GM12878 (cell line): Measurements from ENCODE around the gene TUT4. TPM values are rescaled to one million over a fixed set of nuclear protein-coding genes. Genes with fewer than 3 reads are reported as not detected.

Source experiments
- ATAC-seq: fragments of 200-7000 bp; cut with Tn5 transposase; 3 replicates; pipeline ENCODE4 v1.9.1; 2020; ENCODE audit warnings: mild to moderate bottlenecking, moderate library complexity
- BruUV-seq: library from RNA; stranded (reverse); fragments of 400-500 nt; replicated peaks from 2 replicates; lab custom pipeline; 2021; lab: Mats Ljungman, UMichigan
- CTCF ChIA-PET: fragments of 300-600 bp; sonication (Branson Sonifier 250); formaldehyde crosslinking; extraction: SDS; loops from one replicate; lab custom pipeline; 2021; ENCODE audit warnings: inconsistent platforms; lab: Yijun Ruan, JAX
- POLR2A ChIA-PET: fragments of 350-600 bp; formaldehyde crosslinking; extraction: SDS; loops from one replicate; lab custom pipeline; 2021; ENCODE audit warnings: inconsistent platforms; lab: Charles Lee
- RAD21 ChIA-PET: fragments of 300-600 bp; sonication (Branson Sonifier 250); formaldehyde crosslinking; loops from one replicate; lab custom pipeline; 2023; ENCODE audit warnings: antibody characterized with exemption; ENCODE audit not compliant: unreplicated experiment; lab: Charles Lee
- SMC1A ChIA-PET: fragments of 300-600 bp; sonication (Branson Sonifier 250); formaldehyde crosslinking; loops from one replicate; lab custom pipeline; 2023; ENCODE audit not compliant: unreplicated experiment, uncharacterized antibody; lab: Charles Lee
- DNase-seq: peaks from one replicate; pipeline ENCODE4 v3.0.0-alpha.2; 2011; ENCODE audit warnings: low read depth, low spot score
- FAIRE-seq: peaks from 3 replicates; lab custom pipeline; 2011; peaks lifted over from hg19 to GRCh38; lab: Jason Lieb, UNC
- H2AFZ ChIP-seq: 2 replicates; pipeline ENCODE4 v1.6.0; 2011; ENCODE audit warnings: low read depth, low read length, control low read depth; ENCODE audit not compliant: control insufficient read depth
- H3K27ac ChIP-seq: 2 replicates; pipeline ENCODE4 v1.5.1; 2011; ENCODE audit warnings: control low read depth; ENCODE audit not compliant: control insufficient read depth, insufficient read depth
- H3K27me3 ChIP-seq, 2 experiments: replicated peaks in 1 of 2; 2 replicates each; pipeline versions ENCODE4 v1.6.0 to v1.6.1; 2011; ENCODE audit warnings: low read length in 1 of 2; ENCODE audit not compliant: control insufficient read depth in 2 of 2, insufficient read depth in 2 of 2
- H3K36me3 ChIP-seq, 2 experiments: 2 replicates each; pipeline ENCODE4 v1.5.1; 2011; ENCODE audit warnings: low read length in 1 of 2; ENCODE audit not compliant: control insufficient read depth in 2 of 2, insufficient read depth in 2 of 2
- H3K4me1 ChIP-seq: 2 replicates; pipeline ENCODE4 v1.6.1; 2011; ENCODE audit warnings: mild to moderate bottlenecking, low read length, moderate library complexity, mixed read lengths; ENCODE audit not compliant: control insufficient read depth, insufficient read depth
- H3K4me2 ChIP-seq: 2 replicates; pipeline ENCODE4 v1.6.0; 2011; ENCODE audit warnings: control low read depth; ENCODE audit not compliant: control insufficient read depth, insufficient read depth
- H3K4me3 ChIP-seq: fragments of 200-600 bp; sonication (generic); 2 replicates; pipeline ENCODE4 v1.5.1; 2016
- H3K79me2 ChIP-seq: 2 replicates; pipeline ENCODE4 v1.6.0; 2011; ENCODE audit warnings: low read length; ENCODE audit not compliant: control insufficient read depth, insufficient read depth
- H3K9ac ChIP-seq: 2 replicates; pipeline ENCODE4 v1.8.0; 2011; ENCODE audit warnings: low read length, control low read depth, mixed read lengths; ENCODE audit not compliant: control insufficient read depth, insufficient read depth
- H3K9me3 ChIP-seq: replicated peaks from 3 replicates; pipeline ENCODE4 v1.5.1; 2011; ENCODE audit warnings: mild to moderate bottlenecking, low read length; ENCODE audit not compliant: control insufficient read depth, insufficient read depth
- H4K20me1 ChIP-seq: 2 replicates; pipeline ENCODE4 v1.6.0; 2011; ENCODE audit not compliant: control insufficient read depth, insufficient read depth
- HDGF ChIP-seq: fragments of 450-650 bp; IDR thresholded peaks from 2 replicates; pipeline ENCODE4 v1.6.1; 2016; ENCODE audit warnings: antibody characterized with exemption
- KDM1A ChIP-seq: fragments of 200-600 bp; sonication (generic); IDR thresholded peaks from 2 replicates; pipeline ENCODE4 v1.6.1; 2016; ENCODE audit warnings: borderline replicate concordance
- MEF2A ChIP-seq: IDR thresholded peaks from 2 replicates; pipeline ENCODE4 v1.6.1; 2011; ENCODE audit warnings: low read depth, mild to moderate bottlenecking, low read length, moderate library complexity; ENCODE audit not compliant: insufficient read depth
- MYB ChIP-seq: fragments of 150-350 bp; IDR thresholded peaks from 2 replicates; pipeline ENCODE4 v1.6.1; 2014; ENCODE audit warnings: mild to moderate bottlenecking, low read depth, low read length, borderline replicate concordance
- PRDM15 ChIP-seq: fragments of 450-650 bp; formaldehyde crosslinking; IDR thresholded peaks from 2 replicates; pipeline ENCODE4 v1.4.0; 2020; ENCODE audit warnings: mild to moderate bottlenecking, moderate library complexity
- REST ChIP-seq: IDR thresholded peaks from 2 replicates; pipeline ENCODE4 v1.6.1; 2012; ENCODE audit warnings: mild to moderate bottlenecking, low read depth, low read length
- SMARCA5 ChIP-seq: fragments of 450-650 bp; IDR thresholded peaks from 2 replicates; pipeline ENCODE4 v1.6.1; 2017; ENCODE audit warnings: mild to moderate bottlenecking
- WGBS: methylation state at CpG from one replicate; pipeline ENCODE4 v1.1.6; 2016; ENCODE audit warnings: low lambda C conversion rate; ENCODE audit not compliant: insufficient replicate concordance, insufficient coverage; ENCODE audit errors: missing lambda C conversion rate; 5-methylcytosine and 5-hydroxymethylcytosine counted together
- in situ Hi-C: fragments of 300-500 bp; cut with MboI; formaldehyde crosslinking; loops from 9 replicates; pipeline ENCODE4 v1.14.3; 2018; ENCODE audit warnings: mixed read lengths
- intact Hi-C: fragments of 100-400 bp; cut with micrococcal nuclease; formaldehyde crosslinking; loops from one replicate; pipeline ENCODE4 v1.14.2; 2022; ENCODE audit not compliant: unreplicated experiment
- polyA plus RNA-seq, 11 experiments: library from polyadenylated mRNA; depleted of rRNA in 4 of 11; unstranded in 6 of 11; stranded (reverse) in 5 of 11; fragments of >200 nt; fragmentation: Nextera tagmentation in 4 of 11; fragmentation: Illumina TruSeq in 1 of 11; extraction: Ambion mirVana in 4 of 11; extraction: Trizol in 1 of 11; gene quantifications; 1 replicate in 1 of 11; 2 replicates in 10 of 11; pipeline versions ENCODE4 v1.2.1 to v1.2.3, GENCODE V29; 2011 to 2016; ENCODE audit warnings: inconsistent platforms in 2 of 11, missing spikeins in 2 of 11, low read depth in 1 of 11
- total RNA-seq, 4 experiments: library from RNA; depleted of rRNA in 3 of 4; stranded (reverse); fragments of >200 nt in 3 of 4; fragmentation: Illumina TruSeq in 1 of 4; extraction: Trizol in 1 of 4; gene quantifications; 2 replicates each; pipeline versions ENCODE4 v1.2.1 to v1.2.3, GENCODE V29; 2013 to 2021
- TF ChIP-seq, protein P1 (sequence below): fragments of 150-350 bp; IDR thresholded peaks from 2 replicates; pipeline ENCODE4 v1.6.1; 2014; ENCODE audit warnings: mild to moderate bottlenecking, low read depth, low read length

The TUT4 gene
- total and polyA plus RNA-seq, 10 of the 15 experiments (the other 5 are each of a cell fraction or from before 2014, with no cell fraction given): 9.4 to 40.7 (median 27.6) TPM

DNA sequence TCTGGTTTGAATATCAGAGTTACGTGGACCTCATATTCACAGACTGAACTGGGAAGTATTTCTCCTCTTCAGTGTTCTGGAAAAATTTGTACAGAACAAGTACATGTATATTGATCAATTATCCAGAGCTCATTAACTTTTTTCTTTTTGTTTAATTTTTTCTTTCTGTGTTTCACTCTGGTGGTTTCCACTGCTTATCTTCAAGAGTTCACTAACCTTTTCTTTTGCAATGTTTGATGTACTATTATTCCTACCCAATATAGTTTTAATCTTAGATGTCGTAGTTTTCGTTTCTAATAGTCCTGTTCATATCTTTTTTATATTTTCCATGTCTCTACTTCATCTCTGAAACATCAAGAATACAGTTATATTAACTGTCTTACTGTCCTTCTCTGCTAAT lies 46.5 kb downstream of the TUT4 start:
- Histone ChIP-seq H3K79me2 (no peaks in the 10 kb centered on the region), H3K27ac (no peak overlapping the region), H3K4me1 (no peaks in the 10 kb centered on the region), H3K36me3 (no peaks in the 10 kb centered on the region), H3K9me3 (no peaks in the 10 kb centered on the region), H4K20me1 (no peaks in the 10 kb centered on the region), H3K4me2 (no peak overlapping the region), H3K27me3 (no peaks in the 10 kb centered on the region), H2AFZ (no peak overlapping the region), H3K9ac (no peak overlapping the region), H3K4me3 (no peak overlapping the region)
- in situ Hi-C loops: no loop called here
- BruUV-seq: no TSS peak
- FAIRE-seq (peak; percentile 68), ATAC-seq (no peak), DNase-seq (no peak)
- SMC1A ChIA-PET: interaction anchor here (1.2 to 1.3 kb wide), 2 partner anchors 10 to 12 kb away, joined by 3 to 4 read pairs; no protein-coding TSS in a partner anchor
- WGBS: 94% methylated on average over 3 of the region's 3 CpGs
- TF ChIP-seq KDM1A: no peak
- CTCF ChIA-PET: interaction anchor here (0.7 kb wide), 1 partner anchor 416 kb away, joined by 3 read pairs; no protein-coding TSS in a partner anchor
- intact Hi-C loops: no loop called here
- RAD21 ChIA-PET: no interaction called here
- POLR2A ChIA-PET: interaction anchor here (0.6 kb wide), 1 partner anchor 384 kb away, joined by 3 read pairs; no protein-coding TSS in a partner anchor

GRCh38 chr1:52504720-52505119 lies 48.2 kb downstream of the TUT4 start:
- no peaks in the 10 kb centered on the region for H4K20me1 ChIP-seq
- no peaks in the 10 kb centered on the region for H3K9me3 ChIP-seq
- no peak for DNase-seq
- H3K79me2 ChIP-seq: no peaks in the 10 kb centered on the region
- no peaks in the 10 kb centered on the region for H3K27me3 ChIP-seq
- intact Hi-C loops (no loop called here), in situ Hi-C loops (no loop called here)
- ChIA-PET POLR2A (interaction anchor here (1.0 kb wide), 1 partner anchor 49 kb away, joined by 5 read pairs; no protein-coding TSS in a partner anchor), SMC1A (no interaction called here), RAD21 (interaction anchor here (0.6 kb wide), 1 partner anchor 736 kb away, joined by 4 read pairs; no protein-coding TSS in a partner anchor), CTCF (no interaction called here)
- H3K4me2 ChIP-seq: no peak overlapping the region
- no peak overlapping the region for H2AFZ ChIP-seq
- no peak overlapping the region for H3K27ac ChIP-seq
- no peak overlapping the region for H3K4me3 ChIP-seq
- no peak overlapping the region for H3K9ac ChIP-seq
- FAIRE-seq: no peak
- ATAC-seq: no peak
- no TSS peak for BruUV-seq
- 46% methylated on average over 1 of the region's 1 CpG for WGBS
- no peaks in the 10 kb centered on the region for H3K4me1 ChIP-seq
- H3K36me3 ChIP-seq: no peaks in the 10 kb centered on the region
- no peak for TF ChIP-seq SMARCA5
- no peak for TF ChIP-seq REST
- TF ChIP-seq, protein P1, sequence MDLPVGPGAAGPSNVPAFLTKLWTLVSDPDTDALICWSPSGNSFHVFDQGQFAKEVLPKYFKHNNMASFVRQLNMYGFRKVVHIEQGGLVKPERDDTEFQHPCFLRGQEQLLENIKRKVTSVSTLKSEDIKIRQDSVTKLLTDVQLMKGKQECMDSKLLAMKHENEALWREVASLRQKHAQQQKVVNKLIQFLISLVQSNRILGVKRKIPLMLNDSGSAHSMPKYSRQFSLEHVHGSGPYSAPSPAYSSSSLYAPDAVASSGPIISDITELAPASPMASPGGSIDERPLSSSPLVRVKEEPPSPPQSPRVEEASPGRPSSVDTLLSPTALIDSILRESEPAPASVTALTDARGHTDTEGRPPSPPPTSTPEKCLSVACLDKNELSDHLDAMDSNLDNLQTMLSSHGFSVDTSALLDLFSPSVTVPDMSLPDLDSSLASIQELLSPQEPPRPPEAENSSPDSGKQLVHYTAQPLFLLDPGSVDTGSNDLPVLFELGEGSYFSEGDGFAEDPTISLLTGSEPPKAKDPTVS: no peak
- TF ChIP-seq MEF2A: no peak
- no peak for TF ChIP-seq PRDM15
- no peak for TF ChIP-seq MYB
- no peak for TF ChIP-seq HDGF
